H1 (cell line): ENCODE results near the gene DOCK1. TPM values are rescaled to one million over a fixed set of nuclear protein-coding genes. Genes with fewer than 3 reads are reported as not detected.

Experiments
- CHD7 ChIP-seq: fragments of 300-600 bp; sonication (generic); IDR thresholded peaks from 2 replicates; pipeline ENCODE4 v1.7.1; 2012; ENCODE audit warnings: low read length, moderate library complexity, mild to moderate bottlenecking, inconsistent platforms; ENCODE audit not compliant: insufficient replicate concordance
- RBBP5 ChIP-seq: IDR thresholded peaks from 2 replicates; pipeline ENCODE4 v1.7.1; 2012; ENCODE audit warnings: low read depth, mild to moderate bottlenecking, inconsistent platforms, low read length, moderate library complexity, borderline replicate concordance
- SP1 ChIP-seq: IDR thresholded peaks from 2 replicates; pipeline ENCODE4 v1.6.1; 2011; ENCODE audit warnings: low read depth, low read length
- polyA plus RNA-seq, 7 experiments: library from polyadenylated mRNA; depleted of rRNA in 3 of 7; stranded (reverse) in 5 of 7; unstranded in 2 of 7; fragments of >200 nt in 5 of 7; fragments of 200-250 nt in 2 of 7; gene quantifications; 1 replicate in 5 of 7; 2 replicates in 1 of 7; 4 replicates in 1 of 7; pipeline versions ENCODE4 v1.2.1 to v1.2.3, GENCODE V29; 2011 to 2013; ENCODE audit warnings: missing spikeins in 2 of 7, mixed read lengths in 2 of 7
- total RNA-seq: library from RNA; stranded (reverse); fragmentation: NEBNext Ultra II Directional; extraction: Animal tissue kit (Norgen Biotek cat#: 25700); gene quantifications from 2 replicates; pipeline ENCODE4 v1.2.1, GENCODE V29; 2021
- TF ChIP-seq, protein P1 (sequence below): IDR thresholded peaks from 2 replicates; pipeline ENCODE4 v1.6.1; 2011; ENCODE audit warnings: low read depth, mild to moderate bottlenecking, low read length; ENCODE audit not compliant: insufficient read depth

DOCK1 gene
- total and polyA plus RNA-seq, 2 of the 8 experiments (the other 6 are each of a cell fraction or from before 2014, with no cell fraction given) = 11.6 to 53.0 TPM

DNA sequence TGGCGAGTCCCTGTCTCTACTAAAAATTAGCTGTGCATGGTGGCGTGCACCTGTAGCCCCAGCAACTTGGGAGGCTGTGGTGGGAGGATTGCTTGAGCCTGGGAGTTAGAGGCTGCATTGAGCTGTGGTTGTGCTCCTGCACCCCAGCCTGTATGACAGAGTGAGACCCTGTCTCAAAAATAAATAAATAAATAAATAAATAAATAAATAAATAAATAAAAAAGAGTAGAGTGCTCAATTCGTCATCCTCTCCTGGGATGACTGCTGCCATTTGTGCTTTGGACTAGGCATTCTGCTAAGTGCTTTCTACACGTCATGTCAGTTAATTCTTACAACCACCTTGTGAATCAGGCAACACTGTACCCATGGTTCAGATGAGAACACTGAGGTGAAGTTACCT is 130.6 kb downstream of the DOCK1 start (continued):
- no peak for TF ChIP-seq CHD7
- no peak for TF ChIP-seq SP1
- no peak for TF ChIP-seq RBBP5
- TF ChIP-seq, protein P1, sequence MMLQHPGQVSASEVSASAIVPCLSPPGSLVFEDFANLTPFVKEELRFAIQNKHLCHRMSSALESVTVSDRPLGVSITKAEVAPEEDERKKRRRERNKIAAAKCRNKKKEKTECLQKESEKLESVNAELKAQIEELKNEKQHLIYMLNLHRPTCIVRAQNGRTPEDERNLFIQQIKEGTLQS = no peak
